HL-60/S4 treated with retinoic acid at 250 ng/mL for 4 days and 3 days (cell line): Measurements from ENCODE around the gene CYP2D6.
"Not testable (repeated sequence)": the region's sequence is repeated elsewhere in the genome, so short reads cannot be mapped to it uniquely, and the experiment has no call there.

Experiments
- in situ Hi-C: fragments of 300-500 bp; cut with MboI; formaldehyde crosslinking; loops from 2 replicates; pipeline ENCODE4 v1.7.0; 2022; ENCODE audit warnings: low sequenced_read_pairs

The CYP2D6 gene

GRCh38 chr22:42160251-42160650, 29.6 kb upstream of the CYP2D6 start:
- in situ Hi-C loops, result loop anchor here (10.0 kb wide), 1 partner anchor 275 kb away; the partner anchor contains the start of gene NFAM1

- in situ Hi-C loops, result no loop called here
Measured at GRCh38 chr22:42158456-42159132, 28.0 kb upstream of the CYP2D6 start.

GRCh38 chr22:42156598-42156997, 26.0 kb upstream of the CYP2D6 start:
- in situ Hi-C loops, result no loop called here

GRCh38 chr22:42156121-42156520, 25.5 kb upstream of the CYP2D6 start:
- in situ Hi-C loops, result no loop called here

- in situ Hi-C loops, result no loop called here
Measured at GRCh38 chr22:42155053-42155543, 24.5 kb upstream of the CYP2D6 start.

- in situ Hi-C loops, result no loop called here
Measured at GRCh38 chr22:42154293-42155052, 23.9 kb upstream of the CYP2D6 start.

- in situ Hi-C loops, result no loop called here
Measured at GRCh38 chr22:42152661-42153270, 22.2 kb upstream of the CYP2D6 start.

GRCh38 chr22:42151924-42152635, 21.5 kb upstream of the CYP2D6 start:
- in situ Hi-C loops, result no loop called here

GRCh38 chr22:42150727-42151590, 20.3 kb upstream of the CYP2D6 start:
- in situ Hi-C loops, result no loop called here

GRCh38 chr22:42149798-42150197, 19.2 kb upstream of the CYP2D6 start:
- in situ Hi-C loops, result not testable (repeated sequence)

- in situ Hi-C loops, result no loop called here
Measured at GRCh38 chr22:42145175-42145574, 14.6 kb upstream of the CYP2D6 start.

GRCh38 chr22:42143859-42144822, 13.5 kb upstream of the CYP2D6 start:
- in situ Hi-C loops, result not testable (repeated sequence)

- in situ Hi-C loops, result no loop called here
Measured at GRCh38 chr22:42142771-42143461, 12.3 kb upstream of the CYP2D6 start.

GRCh38 chr22:42141307-42142057, 10.9 kb upstream of the CYP2D6 start:
- in situ Hi-C loops, result not testable (repeated sequence)

GRCh38 chr22:42140153-42140552, 9.5 kb upstream of the CYP2D6 start:
- in situ Hi-C loops, result not testable (repeated sequence)

GRCh38 chr22:42139508-42139907, 8.9 kb upstream of the CYP2D6 start:
- in situ Hi-C loops, result not testable (repeated sequence)

GRCh38 chr22:42138972-42139371, 8.4 kb upstream of the CYP2D6 start:
- in situ Hi-C loops, result no loop called here
